ENCODE results near the gene CTDP1.
"Not testable (repeated sequence)": the region's sequence is repeated elsewhere in the genome, so short reads cannot be mapped to it uniquely, and the experiment has no call there.

CTDP1 gene

GRCh38 chr18:79728931-79729586 is 49.5 kb downstream of the CTDP1 start:
- Histone ChIP-seq H3F3A (ENCODE audit: insufficient read depth, low read length) (no peaks in the 10 kb centered on the region), H4K20me1 (ENCODE audit: insufficient read depth, low read length) (no peaks in the 10 kb centered on the region), H3K4me3 (ENCODE audit: low read depth, low read length, poor library complexity, severe bottlenecking) (no peak overlapping the region), H3K4me1 (ENCODE audit: insufficient read depth, low read length, severe bottlenecking) (no peaks in the 10 kb centered on the region), H3K36me3 (ENCODE audit: insufficient read depth, low read length) (peaks cover 99% of the 10 kb centered on the region), H2AFZ (ENCODE audit: low read length) (no peak overlapping the region), H3K9ac (ENCODE audit: low read length) (no peak overlapping the region), H3K79me2 (ENCODE audit: insufficient read depth, low read length) (no peaks in the 10 kb centered on the region), H3K27ac (ENCODE audit: low read depth, low read length, poor library complexity, severe bottlenecking) (no peak overlapping the region), H3K9me2 (ENCODE audit: low read depth, low read length) (no peaks in the 10 kb centered on the region), H3K4me2 (ENCODE audit: low read length) (no peak overlapping the region), H3K9me3 (ENCODE audit: low read length) (peaks cover 48% of the 10 kb centered on the region), H3K27me3 (ENCODE audit: insufficient read depth, low read length) (no peaks in the 10 kb centered on the region)
- TF ChIP-seq, protein P1, sequence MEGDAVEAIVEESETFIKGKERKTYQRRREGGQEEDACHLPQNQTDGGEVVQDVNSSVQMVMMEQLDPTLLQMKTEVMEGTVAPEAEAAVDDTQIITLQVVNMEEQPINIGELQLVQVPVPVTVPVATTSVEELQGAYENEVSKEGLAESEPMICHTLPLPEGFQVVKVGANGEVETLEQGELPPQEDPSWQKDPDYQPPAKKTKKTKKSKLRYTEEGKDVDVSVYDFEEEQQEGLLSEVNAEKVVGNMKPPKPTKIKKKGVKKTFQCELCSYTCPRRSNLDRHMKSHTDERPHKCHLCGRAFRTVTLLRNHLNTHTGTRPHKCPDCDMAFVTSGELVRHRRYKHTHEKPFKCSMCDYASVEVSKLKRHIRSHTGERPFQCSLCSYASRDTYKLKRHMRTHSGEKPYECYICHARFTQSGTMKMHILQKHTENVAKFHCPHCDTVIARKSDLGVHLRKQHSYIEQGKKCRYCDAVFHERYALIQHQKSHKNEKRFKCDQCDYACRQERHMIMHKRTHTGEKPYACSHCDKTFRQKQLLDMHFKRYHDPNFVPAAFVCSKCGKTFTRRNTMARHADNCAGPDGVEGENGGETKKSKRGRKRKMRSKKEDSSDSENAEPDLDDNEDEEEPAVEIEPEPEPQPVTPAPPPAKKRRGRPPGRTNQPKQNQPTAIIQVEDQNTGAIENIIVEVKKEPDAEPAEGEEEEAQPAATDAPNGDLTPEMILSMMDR (IDR thresholded peaks at IDR 0.05; ENCODE audit: low read length) = no peak
- TF ChIP-seq EZH2 (IDR thresholded peaks at IDR 0.05; ENCODE audit: borderline replicate concordance, low read length) = no peak

DNA sequence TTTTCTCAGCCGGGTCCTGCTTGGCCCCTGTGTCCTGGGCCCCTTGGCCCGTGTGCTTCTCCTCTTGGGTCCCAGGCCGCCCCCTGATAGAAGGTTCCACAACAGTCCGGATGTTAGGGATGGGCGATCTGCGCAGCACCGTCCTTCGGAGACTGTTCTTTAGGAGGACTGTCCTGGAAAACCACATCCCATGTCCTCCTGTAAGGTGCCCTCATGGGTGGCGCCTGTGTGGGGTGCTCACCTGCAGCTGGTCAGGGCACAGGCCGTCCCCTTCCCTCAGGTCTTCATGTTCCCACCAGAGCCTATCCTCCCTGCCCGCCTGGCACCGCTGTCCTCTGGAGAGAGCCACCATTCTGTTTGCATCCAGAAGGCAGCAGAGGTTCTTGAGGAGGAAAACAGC is 50.0 kb downstream of the CTDP1 start:
- no peak for TF ChIP-seq EZH2 (IDR thresholded peaks at IDR 0.05; ENCODE audit: borderline replicate concordance, low read length)
- TF ChIP-seq, protein P1 (IDR thresholded peaks at IDR 0.05; ENCODE audit: low read length) = no peak
- no peaks in the 10 kb centered on the region for H3K9me2 ChIP-seq (ENCODE audit: low read depth, low read length)
- no peaks in the 10 kb centered on the region for H4K20me1 ChIP-seq (ENCODE audit: insufficient read depth, low read length)
- no peak overlapping the region for H3K4me2 ChIP-seq (ENCODE audit: low read length)
- H3K9me3 ChIP-seq (ENCODE audit: low read length) = peaks cover 49% of the 10 kb centered on the region
- H2AFZ ChIP-seq (ENCODE audit: low read length) = no peak overlapping the region
- peaks cover 99% of the 10 kb centered on the region for H3K36me3 ChIP-seq (ENCODE audit: insufficient read depth, low read length)
- no peaks in the 10 kb centered on the region for H3K79me2 ChIP-seq (ENCODE audit: insufficient read depth, low read length)
- no peaks in the 10 kb centered on the region for H3K4me1 ChIP-seq (ENCODE audit: insufficient read depth, low read length, severe bottlenecking)
- no peaks in the 10 kb centered on the region for H3F3A ChIP-seq (ENCODE audit: insufficient read depth, low read length)
- no peak overlapping the region for H3K9ac ChIP-seq (ENCODE audit: low read length)
- H3K27ac ChIP-seq (ENCODE audit: low read depth, low read length, poor library complexity, severe bottlenecking) = no peak overlapping the region
- no peaks in the 10 kb centered on the region for H3K27me3 ChIP-seq (ENCODE audit: insufficient read depth, low read length)
- H3K4me3 ChIP-seq (ENCODE audit: low read depth, low read length, poor library complexity, severe bottlenecking) = no peak overlapping the region

DNA sequence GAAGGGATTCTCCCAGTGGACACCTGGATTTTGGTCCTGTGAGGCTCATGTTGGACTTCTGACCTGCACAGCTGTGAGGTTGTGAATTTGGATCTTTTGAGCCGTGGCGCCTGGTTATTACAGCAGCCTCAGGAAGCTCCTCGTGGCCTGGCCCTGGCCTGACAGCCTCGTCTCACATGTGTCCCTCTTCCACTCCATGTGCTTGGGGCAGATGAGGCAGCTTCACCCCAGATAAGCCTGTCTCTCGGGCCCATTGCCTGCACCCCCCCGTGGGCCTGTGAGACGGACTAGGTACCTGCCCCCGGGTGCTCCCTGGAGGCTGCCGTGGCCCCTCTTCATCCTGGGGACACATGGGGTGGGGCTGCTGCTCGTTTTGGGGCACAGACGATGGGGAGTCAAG is 51.2 kb downstream of the CTDP1 start:
- no peaks in the 10 kb centered on the region for H3K9me2 ChIP-seq (ENCODE audit: low read depth, low read length)
- H3K9ac ChIP-seq (ENCODE audit: low read length) = no peak overlapping the region
- no peaks in the 10 kb centered on the region for H3K79me2 ChIP-seq (ENCODE audit: insufficient read depth, low read length)
- no peaks in the 10 kb centered on the region for H3K27me3 ChIP-seq (ENCODE audit: insufficient read depth, low read length)
- H3K4me2 ChIP-seq (ENCODE audit: low read length) = no peak overlapping the region
- no peaks in the 10 kb centered on the region for H4K20me1 ChIP-seq (ENCODE audit: insufficient read depth, low read length)
- no peak overlapping the region for H2AFZ ChIP-seq (ENCODE audit: low read length)
- H3F3A ChIP-seq (ENCODE audit: insufficient read depth, low read length) = no peaks in the 10 kb centered on the region
- H3K4me1 ChIP-seq (ENCODE audit: insufficient read depth, low read length, severe bottlenecking) = no peaks in the 10 kb centered on the region
- no peak for TF ChIP-seq EZH2 (IDR thresholded peaks at IDR 0.05; ENCODE audit: borderline replicate concordance, low read length)
- TF ChIP-seq, protein P1 (IDR thresholded peaks at IDR 0.05; ENCODE audit: low read length) = no peak
- H3K9me3 ChIP-seq (ENCODE audit: low read length) = peaks cover 48% of the 10 kb centered on the region
- no peak overlapping the region for H3K27ac ChIP-seq (ENCODE audit: low read depth, low read length, poor library complexity, severe bottlenecking)
- no peak overlapping the region for H3K4me3 ChIP-seq (ENCODE audit: low read depth, low read length, poor library complexity, severe bottlenecking)
- H3K36me3 ChIP-seq (ENCODE audit: insufficient read depth, low read length) = peaks cover 99% of the 10 kb centered on the region

DNA sequence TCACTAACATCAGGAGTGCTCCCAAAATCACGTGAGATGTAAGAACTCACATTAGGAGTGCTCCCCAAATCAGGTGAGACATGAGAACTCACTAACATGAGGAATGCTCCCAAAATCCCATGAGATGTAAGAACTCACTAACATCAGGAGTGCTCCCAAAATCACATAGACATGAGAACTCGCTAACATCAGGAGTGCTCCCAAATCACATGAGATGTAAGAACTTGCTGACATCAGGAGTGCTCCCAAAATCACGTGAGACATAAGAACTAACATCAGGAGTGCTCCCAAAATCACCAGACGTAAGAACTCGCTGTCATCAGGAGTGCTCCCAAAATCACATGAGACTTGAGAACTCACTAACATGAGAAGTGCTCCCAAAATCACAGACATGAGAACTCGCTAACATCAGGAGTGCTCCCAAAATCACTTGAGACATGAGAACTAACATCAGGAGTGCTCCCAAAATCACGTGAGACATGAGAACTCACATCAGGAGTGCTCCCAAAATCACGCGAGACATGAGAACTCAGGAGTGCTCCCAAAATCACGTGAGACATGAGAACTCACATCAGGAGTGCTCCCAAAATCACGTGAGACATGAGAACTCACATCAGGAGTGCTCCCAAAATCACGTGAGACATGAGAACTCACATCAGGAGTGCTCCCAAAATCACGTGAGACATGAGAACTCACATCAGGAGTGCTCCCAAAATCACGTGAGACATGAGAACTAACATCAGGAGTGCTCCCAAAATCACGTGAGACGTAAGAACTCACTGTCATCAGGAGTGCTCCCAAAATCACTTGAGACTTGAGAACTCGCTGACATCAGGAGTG is 52.5 kb downstream of the CTDP1 start:
- not testable (repeated sequence) for H3K4me2 ChIP-seq (ENCODE audit: low read length); H3F3A ChIP-seq (ENCODE audit: insufficient read depth, low read length); H2AFZ ChIP-seq (ENCODE audit: low read length); H3K4me1 ChIP-seq (ENCODE audit: insufficient read depth, low read length, severe bottlenecking); H3K27ac ChIP-seq (ENCODE audit: low read depth, low read length, poor library complexity, severe bottlenecking); H3K79me2 ChIP-seq (ENCODE audit: insufficient read depth, low read length); H3K9me2 ChIP-seq (ENCODE audit: low read depth, low read length); H4K20me1 ChIP-seq (ENCODE audit: insufficient read depth, low read length); H3K4me3 ChIP-seq (ENCODE audit: low read depth, low read length, poor library complexity, severe bottlenecking); H3K9ac ChIP-seq (ENCODE audit: low read length); H3K27me3 ChIP-seq (ENCODE audit: insufficient read depth, low read length)
- Histone ChIP-seq H3K9me3 (ENCODE audit: low read length) (peaks cover 49% of the 10 kb centered on the region), H3K36me3 (ENCODE audit: insufficient read depth, low read length) (peaks cover 99% of the 10 kb centered on the region)

All from OCI-LY1 (cell line).